ENCODE data around the gene PCP4L1. TPM values are rescaled to one million over a fixed set of nuclear protein-coding genes. Genes with fewer than 3 reads are reported as not detected.

PCP4L1 gene
- total RNA-seq: not detected in 2 replicates

DNA sequence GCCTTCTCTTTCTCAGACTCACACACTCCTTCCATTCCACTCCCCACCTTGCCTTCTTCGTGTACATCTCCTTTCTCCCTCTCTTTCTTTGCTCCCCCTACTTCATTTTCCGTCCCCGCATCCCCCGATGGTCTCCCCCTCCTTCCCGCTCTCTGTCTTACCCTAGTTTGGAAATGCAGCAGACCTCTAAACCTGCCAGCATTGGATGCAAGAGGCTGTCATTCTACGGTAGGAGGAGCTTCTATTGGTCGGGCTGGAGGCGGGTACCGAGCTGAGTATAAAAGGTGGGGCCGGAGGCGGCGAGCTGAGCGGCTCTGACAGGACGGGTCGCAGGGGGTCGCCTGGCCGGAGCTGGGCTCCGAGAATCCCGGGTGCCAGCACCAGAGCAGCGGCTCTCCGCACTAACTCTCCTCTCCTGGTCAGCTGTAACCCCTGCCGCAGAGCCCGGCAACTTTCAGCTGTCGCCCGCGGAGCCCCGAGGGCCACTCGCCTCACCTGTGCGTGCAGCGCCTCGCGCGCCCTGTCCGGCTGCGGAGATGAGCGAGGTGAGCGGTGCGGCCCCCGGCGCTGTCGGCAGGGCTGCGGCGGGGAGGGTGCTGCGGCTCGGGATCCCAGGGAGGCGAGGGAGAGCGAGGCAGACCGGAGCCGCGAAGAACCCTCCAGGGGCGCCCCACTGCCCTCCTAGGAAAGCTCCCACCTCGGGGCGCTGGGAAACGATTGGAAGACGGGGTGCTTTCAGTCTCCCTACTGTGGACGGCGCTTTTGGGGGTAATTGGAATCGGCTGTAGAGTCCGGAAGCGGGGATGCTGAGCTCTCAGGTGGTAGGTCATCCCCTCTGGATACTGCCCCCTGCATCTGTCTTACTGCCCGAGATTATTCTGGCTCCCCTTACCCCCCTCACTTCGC lies at the start of gene PCP4L1:
PCP4L1 (plus strand) TSS at position 307 of the 906 bp plus-strand sequence; CDS start at position 537, 230 bp downstream.

DNA sequence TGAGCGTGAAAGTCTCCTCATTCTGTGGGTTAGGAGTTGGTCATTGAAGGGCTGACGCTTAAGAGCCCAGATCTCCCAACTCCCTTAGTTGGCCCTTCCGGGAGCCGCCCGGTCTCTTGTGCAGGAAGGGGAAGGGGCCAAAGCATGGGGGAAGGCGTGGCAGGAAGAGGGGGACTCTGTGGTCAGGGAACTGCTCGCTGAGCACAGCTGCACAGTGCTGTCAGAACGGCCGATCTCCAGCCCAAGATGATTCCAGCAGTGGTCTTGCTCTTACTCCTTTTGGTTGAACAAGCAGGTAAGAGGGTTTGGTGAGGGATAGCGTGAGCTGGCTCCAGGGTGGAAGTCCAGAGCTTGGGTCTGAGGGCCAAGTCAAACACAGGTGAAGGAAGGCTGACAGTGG lies 43.5 kb upstream of the PCP4L1 start, which contains the start of gene FCER1G:
FCER1G (plus strand) TSS at position 220 of the 400 bp plus-strand sequence; CDS start at position 247, 27 bp downstream.

DNA sequence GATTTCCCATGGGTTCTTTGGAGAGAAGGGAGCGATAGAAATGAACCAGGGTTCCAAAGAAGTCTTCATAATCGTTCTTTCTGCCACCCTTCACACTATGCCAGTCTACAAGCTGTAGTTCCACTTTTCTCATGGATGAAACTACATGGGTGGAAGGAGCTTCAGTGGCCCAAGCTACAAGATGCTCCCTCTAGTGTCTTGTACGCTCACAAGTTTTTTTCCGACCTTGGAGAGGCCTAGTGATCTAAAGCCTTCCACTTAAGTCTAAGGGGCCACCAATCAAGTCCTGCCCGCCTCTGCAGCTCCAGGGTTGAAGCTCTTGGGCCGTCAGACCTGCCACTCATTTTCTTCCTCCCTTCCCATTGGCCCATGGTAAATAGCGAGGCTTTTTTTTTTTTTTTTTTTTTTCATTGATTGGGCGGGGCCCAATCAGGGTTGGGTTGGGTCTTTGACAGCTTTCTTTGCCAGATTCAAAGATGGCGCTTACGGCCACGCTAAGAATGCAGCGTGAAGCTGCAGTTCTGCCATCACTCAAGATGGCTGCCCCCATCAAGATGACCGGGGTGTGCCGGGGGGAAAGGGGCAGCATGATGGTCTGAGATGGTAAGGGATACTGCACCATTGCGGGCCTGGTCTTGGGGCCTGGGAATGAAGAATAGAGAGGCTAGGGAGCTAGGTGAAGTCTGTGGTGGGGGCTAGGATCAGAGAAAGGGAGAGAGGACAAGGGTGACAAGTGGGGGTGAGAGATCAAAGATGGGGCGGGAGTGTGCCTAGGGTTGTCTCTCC lies 32.8 kb upstream of the PCP4L1 start, which contains the start of gene TOMM40L:
TOMM40L (plus strand) TSS at position 527 of the 786 bp plus-strand sequence. CDS start 430 bp downstream, outside the sequence.

DNA sequence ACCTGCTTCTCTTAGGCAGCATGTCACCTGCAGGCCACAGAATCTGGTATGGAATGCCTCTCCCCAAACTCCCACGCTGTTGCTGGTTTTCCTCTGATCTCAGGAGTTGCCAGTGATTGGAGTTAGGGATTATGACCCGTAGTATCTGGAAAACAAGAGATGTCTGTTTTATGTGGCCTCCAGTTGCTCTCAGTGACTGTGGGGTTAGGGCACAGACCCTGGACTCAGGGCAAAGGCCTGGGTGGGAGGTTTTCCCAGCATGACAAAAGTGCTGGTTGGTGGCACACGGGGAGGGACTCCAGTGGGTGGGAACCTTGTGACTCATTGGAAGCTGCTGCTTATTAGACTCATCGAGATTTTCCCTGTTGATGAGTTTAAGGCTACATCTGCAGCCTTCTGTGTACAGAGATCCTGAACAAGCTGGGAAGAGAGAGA lies 20.5 kb upstream of the PCP4L1 start, which contains the start of gene NR1I3:
NR1I3 (minus strand) TSS at position 165 of the 435 bp plus-strand sequence. CDS start 1,638 bp downstream, outside the sequence.

DNA sequence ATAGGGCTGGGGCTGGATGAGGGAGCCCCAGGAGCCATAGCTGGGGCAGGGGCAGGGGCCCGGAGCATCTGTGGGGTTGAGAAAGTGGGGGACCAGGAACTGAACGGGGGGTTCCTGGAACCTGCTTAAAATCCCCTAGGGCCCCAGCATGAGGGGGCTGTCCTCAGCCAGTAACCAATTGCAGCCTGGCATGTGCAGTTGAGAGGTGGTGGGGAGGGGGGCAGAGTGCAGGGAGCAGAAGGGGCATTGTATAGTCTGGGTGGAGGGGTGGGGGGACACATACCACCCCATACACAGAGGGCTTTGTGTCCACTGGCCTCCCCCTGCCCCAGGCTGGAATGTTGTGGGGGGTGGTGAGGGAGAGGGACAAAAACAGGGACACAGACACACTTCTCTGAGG lies 51.3 kb downstream of the PCP4L1 start, which contains the start of gene MPZ:
MPZ (minus strand) TSS at position 101 of the 400 bp plus-strand sequence; CDS start at position 38, 63 bp downstream.

DNA sequence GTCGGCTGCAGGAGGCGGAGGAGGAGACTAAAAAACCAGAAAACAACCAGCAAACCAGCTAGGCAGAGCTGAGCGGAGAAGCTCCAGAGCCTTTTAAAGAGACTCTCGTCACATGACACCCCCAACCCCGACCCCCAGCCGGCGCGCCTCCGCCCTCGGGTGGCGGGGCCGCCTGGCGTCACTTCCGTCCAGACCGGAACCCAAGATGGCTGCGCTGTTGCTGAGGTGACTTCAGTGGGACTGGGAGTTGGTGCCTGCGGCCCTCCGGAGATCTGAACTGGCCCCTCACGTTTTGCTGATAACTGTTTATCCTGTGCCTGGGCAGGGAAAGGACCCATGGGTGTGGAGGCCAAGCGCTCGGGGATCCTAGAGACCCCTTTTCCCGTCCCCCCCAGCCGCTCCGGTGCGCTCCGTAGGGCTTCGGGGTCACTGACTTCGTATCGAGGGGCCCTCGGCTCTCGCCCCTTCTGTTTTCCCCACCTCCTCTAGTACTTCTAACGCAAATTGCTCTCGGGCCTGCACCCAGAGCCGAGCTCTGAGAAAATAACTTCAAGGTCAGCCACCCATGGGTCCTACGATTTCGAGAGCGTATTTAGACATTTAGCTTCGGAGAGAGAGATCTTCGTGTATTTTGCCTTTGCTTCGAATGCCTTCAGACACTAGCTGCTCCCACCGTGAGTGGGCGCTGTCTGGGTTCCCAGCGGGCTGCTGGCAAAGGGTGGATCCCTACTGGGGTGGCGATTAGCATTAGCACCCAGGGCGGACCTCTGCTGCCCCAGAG lies 55.8 kb downstream of the PCP4L1 start, which contains the start of gene SDHC:
SDHC (plus strand) TSS at position 181 of the 781 bp plus-strand sequence; CDS start at position 206, 25 bp downstream.

Other genes with a start within 250 kb of the PCP4L1 start
- under 0.01 and 0.20 TPM in 2 replicates for gene F11R, start 237.6 kb upstream of the PCP4L1 start, total RNA-seq
- gene TSTD1, start 219.8 kb upstream of the PCP4L1 start, total RNA-seq: 0.39 and 0.73 TPM in 2 replicates
- gene USF1, start 212.8 kb upstream of the PCP4L1 start, total RNA-seq: 43.7 and 44.0 TPM in 2 replicates
- not detected in 2 replicates for gene ARHGAP30, start 188.9 kb upstream of the PCP4L1 start, total RNA-seq
- gene NECTIN4, start 169.2 kb upstream of the PCP4L1 start, total RNA-seq: 0.20 TPM in 1 of 2 replicates, not detected in the other
- gene KLHDC9, start 160.4 kb upstream of the PCP4L1 start, total RNA-seq: 0.20 and 0.73 TPM in 2 replicates
- gene PFDN2, start 140.7 kb upstream of the PCP4L1 start, total RNA-seq: 16.0 and 25.4 TPM in 2 replicates
- 17.3 and 19.5 TPM in 2 replicates for gene NIT1, start 140.6 kb upstream of the PCP4L1 start, total RNA-seq
- 23.3 and 27.2 TPM in 2 replicates for gene DEDD, start 126.1 kb upstream of the PCP4L1 start, total RNA-seq
- gene UFC1, start 104.8 kb upstream of the PCP4L1 start, total RNA-seq: 42.8 and 63.6 TPM in 2 replicates
- 8.1 and 8.6 TPM in 2 replicates for gene USP21, start 99.2 kb upstream of the PCP4L1 start, total RNA-seq
- gene PPOX, start 92.3 kb upstream of the PCP4L1 start, total RNA-seq: 8.8 and 10.8 TPM in 2 replicates
- gene B4GALT3, start 81.2 kb upstream of the PCP4L1 start, total RNA-seq: 12.1 and 20.3 TPM in 2 replicates
- 1.8 and 2.9 TPM in 2 replicates for gene ADAMTS4, start 59.7 kb upstream of the PCP4L1 start, total RNA-seq
- gene NDUFS2, start 56.4 kb upstream of the PCP4L1 start, total RNA-seq: 98.5 and 108 TPM in 2 replicates
- 0.59 TPM in 1 of 2 replicates, not detected in the other for gene FCER1G, start 43.5 kb upstream of the PCP4L1 start, total RNA-seq
- gene APOA2, start 35.1 kb upstream of the PCP4L1 start, total RNA-seq: not detected in 2 replicates
- 8.5 and 10.4 TPM in 2 replicates for gene TOMM40L, start 32.7 kb upstream of the PCP4L1 start, total RNA-seq
- gene NR1I3, start 20.5 kb upstream of the PCP4L1 start, total RNA-seq: not detected in 2 replicates
- 1.8 and 2.9 TPM in 2 replicates for gene MPZ, start 51.2 kb downstream of the PCP4L1 start, total RNA-seq
- gene SDHC, start 55.6 kb downstream of the PCP4L1 start, total RNA-seq: 23.7 and 27.2 TPM in 2 replicates
- not detected in 2 replicates for gene CFAP126, start 109.1 kb downstream of the PCP4L1 start, total RNA-seq
- 0.20 TPM in 1 of 2 replicates, not detected in the other for gene FCGR2A, start 246.7 kb downstream of the PCP4L1 start, total RNA-seq

Data from subcutaneous preadipocyte (primary cell).